ENCODE measurements around the gene LCMT1. TPM values are rescaled to one million over a fixed set of nuclear protein-coding genes. Genes with fewer than 3 reads are reported as not detected.

Gene LCMT1
- total and polyA plus RNA-seq, 4 donors = 21.0 to 34.8 (median 31.0) TPM

GRCh38 chr16:25223964-25224363, 112.4 kb downstream of the LCMT1 start:
- no peak for DNase-seq
- no peak overlapping the region for H3K4me3 ChIP-seq
- H3K4me1 ChIP-seq (ENCODE audit: control insufficient read depth in 5 of 5, insufficient read depth in 5 of 5, low read length in 5 of 5) = no peaks in the 10 kb centered on the region
- no peaks in the 10 kb centered on the region for H3K9me3 ChIP-seq (ENCODE audit: control insufficient read depth in 4 of 4, insufficient read depth in 3 of 4, low read length in 3 of 4)
- no peaks in the 10 kb centered on the region for H3K27me3 ChIP-seq (ENCODE audit: control insufficient read depth in 3 of 3, insufficient read depth in 3 of 3, low read length in 2 of 3)
- H3K9ac ChIP-seq (ENCODE audit: insufficient read depth in 1 of 2, low read length in 2 of 2) = no peak overlapping the region
- 86 to 90% methylated on average over 6 of the region's 6 CpGs for WGBS, 2 donors
- H3K27ac ChIP-seq (ENCODE audit: low read depth in 1 of 2, low read length in 1 of 2) = no peak overlapping the region
- H3K36me3 ChIP-seq (ENCODE audit: control insufficient read depth in 4 of 4, insufficient read depth in 4 of 4, low read length in 4 of 4) = no peaks in the 10 kb centered on the region
- ATAC-seq (ENCODE audit: insufficient read depth, low FRiP score) = no peak
- no peak for TF ChIP-seq CTCF (IDR thresholded peaks at IDR 0.05; ENCODE audit: control extremely low read depth, extremely low read depth)

GRCh38 chr16:25224731-25225319, 113.3 kb downstream of the LCMT1 start:
- TF ChIP-seq CTCF (IDR thresholded peaks at IDR 0.05; ENCODE audit: control extremely low read depth, extremely low read depth) = no peak
- WGBS, 2 donors = 84 to 93% methylated on average over 7 of the region's 7 CpGs
- no peaks in the 10 kb centered on the region for H3K27me3 ChIP-seq (ENCODE audit: control insufficient read depth in 3 of 3, insufficient read depth in 3 of 3, low read length in 2 of 3)
- H3K27ac ChIP-seq (ENCODE audit: low read depth in 1 of 2, low read length in 1 of 2) = no peak overlapping the region
- no peak overlapping the region for H3K4me3 ChIP-seq
- H3K9ac ChIP-seq (ENCODE audit: insufficient read depth in 1 of 2, low read length in 2 of 2) = no peak overlapping the region
- no peak for DNase-seq
- ATAC-seq (ENCODE audit: insufficient read depth, low FRiP score) = no peak
- no peaks in the 10 kb centered on the region for H3K36me3 ChIP-seq (ENCODE audit: control insufficient read depth in 4 of 4, insufficient read depth in 4 of 4, low read length in 4 of 4)
- H3K9me3 ChIP-seq (ENCODE audit: control insufficient read depth in 4 of 4, insufficient read depth in 3 of 4, low read length in 3 of 4) = no peaks in the 10 kb centered on the region
- no peaks in the 10 kb centered on the region for H3K4me1 ChIP-seq (ENCODE audit: control insufficient read depth in 5 of 5, insufficient read depth in 5 of 5, low read length in 5 of 5)

Small RNA genes lying within 50 kb of the gene (small RNA-seq; reads per million reads assigned to genes)
- gene RN7SL557P (ENCODE audit: low replicate concordance) = not detected

Other genes starting within 250 kb of the LCMT1 start
- 100 to 1,000 TPM in 1 of 2 donors, 10 to 100 TPM in 1; 76.4 to 115 TPM for gene ARHGAP17, start 96.4 kb upstream of the LCMT1 start, total RNA-seq
- 10 to 100 TPM; 26.9 to 27.8 TPM for gene ARHGAP17, start 96.4 kb upstream of the LCMT1 start, polyA plus RNA-seq
- gene AQP8, start 105.2 kb downstream of the LCMT1 start, total RNA-seq = not detected
- under 1 TPM; 0.06 to 0.18 TPM for gene AQP8, start 105.2 kb downstream of the LCMT1 start, polyA plus RNA-seq
- 1 to 10 TPM; 5.4 to 7.6 TPM for gene ZKSCAN2, start 146.1 kb downstream of the LCMT1 start, total RNA-seq
- 1 to 10 TPM; 1.1 to 1.2 TPM for gene ZKSCAN2, start 146.1 kb downstream of the LCMT1 start, polyA plus RNA-seq

Data from lung (tissue), 13 donors.